WERI-Rb-1 (cell line): ENCODE data around the gene OSBPL8.

Experiments used
- DNase-seq: peaks from one replicate; pipeline ENCODE4 v3.0.0-alpha.2; 2020
- H3K27ac ChIP-seq: fragments of 250-450 bp; sonication (Bioruptor Pico); 2 replicates; pipeline ENCODE4 v1.5.1; 2020; ENCODE audit warnings: mild to moderate bottlenecking, moderate library complexity
- H3K27me3 ChIP-seq: fragments of 250-450 bp; sonication (Bioruptor Pico); 2 replicates; pipeline ENCODE4 v1.5.1; 2021; ENCODE audit warnings: mild to moderate bottlenecking, low read depth, moderate library complexity; ENCODE audit not compliant: insufficient read depth, severe bottlenecking
- H3K36me3 ChIP-seq: fragments of 250-450 bp; sonication (Bioruptor Pico); 2 replicates; pipeline ENCODE4 v1.5.1; 2020; ENCODE audit warnings: mild to moderate bottlenecking, moderate library complexity
- H3K4me3 ChIP-seq: 2 replicates; pipeline ENCODE4 v1.5.1; 2011; ENCODE audit warnings: low read depth, mild to moderate bottlenecking, control low read depth, low read length
- H3K9me3 ChIP-seq: fragments of 250-450 bp; sonication (Bioruptor Pico); 2 replicates; pipeline ENCODE4 v1.5.1; 2021; ENCODE audit warnings: mild to moderate bottlenecking, moderate library complexity; ENCODE audit not compliant: severe bottlenecking
- CTCF ChIP-seq: IDR thresholded peaks from 2 replicates; pipeline ENCODE4 v1.5.1; 2011; ENCODE audit warnings: low read depth, mild to moderate bottlenecking, control low read depth, inconsistent platforms, low read length

OSBPL8 gene

GRCh38 chr12:76554405-76555230 is 5.0 kb downstream of the OSBPL8 start:
- no peaks in the 10 kb centered on the region for H3K27me3 ChIP-seq
- no peak overlapping the region for H3K27ac ChIP-seq
- no peak for TF ChIP-seq CTCF
- H3K4me3 ChIP-seq = no peak overlapping the region
- H3K36me3 ChIP-seq = peaks cover 20% of the 10 kb centered on the region
- no peaks in the 10 kb centered on the region for H3K9me3 ChIP-seq
- no peak for DNase-seq

DNA sequence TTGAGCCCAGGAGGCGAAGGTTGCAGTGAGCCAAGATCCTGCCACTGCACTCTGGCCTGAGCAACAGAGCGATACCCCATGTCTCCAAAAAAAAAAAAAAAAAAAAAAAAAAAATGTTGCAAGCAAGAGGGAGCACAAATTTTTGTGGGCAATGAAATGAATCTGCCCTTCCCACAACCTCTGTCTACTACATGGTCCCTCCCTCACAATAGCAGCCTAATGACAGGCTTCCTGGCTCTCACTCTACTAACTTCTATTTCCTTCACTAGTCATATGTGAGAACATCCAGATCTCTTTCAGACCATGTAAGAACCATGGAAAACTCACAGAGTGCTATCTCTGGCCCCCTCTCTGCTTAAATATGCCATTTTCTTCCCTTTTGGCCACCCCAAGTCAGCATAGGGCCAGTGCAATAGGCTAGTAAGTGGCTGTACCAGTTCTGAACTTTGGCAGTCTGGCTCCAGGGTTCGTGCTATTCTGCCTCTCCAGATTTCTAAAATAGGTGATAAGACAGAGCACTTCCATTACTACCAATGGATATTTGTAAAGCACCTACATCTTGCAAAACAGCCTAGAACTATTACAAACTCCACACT is 7.1 kb downstream of the OSBPL8 start:
- no peak for DNase-seq
- no peaks in the 10 kb centered on the region for H3K27me3 ChIP-seq
- peaks cover 10% of the 10 kb centered on the region for H3K36me3 ChIP-seq
- H3K27ac ChIP-seq = no peak overlapping the region
- H3K9me3 ChIP-seq = no peaks in the 10 kb centered on the region
- no peak overlapping the region for H3K4me3 ChIP-seq
- no peak for TF ChIP-seq CTCF

GRCh38 chr12:76551482-76551888 is 8.1 kb downstream of the OSBPL8 start:
- H3K27me3 ChIP-seq = no peaks in the 10 kb centered on the region
- TF ChIP-seq CTCF = no peak
- H3K9me3 ChIP-seq = no peaks in the 10 kb centered on the region
- no peak overlapping the region for H3K27ac ChIP-seq
- H3K4me3 ChIP-seq = no peak overlapping the region
- H3K36me3 ChIP-seq = peaks cover 3% of the 10 kb centered on the region
- no peak for DNase-seq

DNA sequence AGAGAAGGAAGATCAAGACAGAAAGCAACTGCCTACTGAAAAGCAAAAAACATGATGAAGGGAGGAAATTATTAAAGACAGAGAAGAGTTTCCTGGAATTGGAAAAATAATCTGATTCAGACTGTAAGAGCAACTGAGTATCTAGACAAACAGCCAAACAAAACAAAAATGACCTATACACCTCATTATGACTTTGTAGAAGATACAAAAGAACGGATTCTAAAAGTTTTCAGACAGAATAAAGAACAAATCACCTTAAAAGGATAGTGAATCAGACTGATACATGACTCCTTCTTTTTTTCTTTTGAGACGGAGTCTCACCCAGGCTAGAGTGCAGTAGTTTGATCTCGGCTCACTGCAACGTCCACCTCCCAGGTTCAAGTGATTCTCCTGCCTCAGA is 10.4 kb downstream of the OSBPL8 start:
- TF ChIP-seq CTCF = no peak
- H3K9me3 ChIP-seq = no peaks in the 10 kb centered on the region
- no peaks in the 10 kb centered on the region for H3K27me3 ChIP-seq
- H3K36me3 ChIP-seq = peaks cover 3% of the 10 kb centered on the region; the same call in 1 of the 2 replicates
- no peak for DNase-seq
- H3K27ac ChIP-seq = no peak overlapping the region
- H3K4me3 ChIP-seq = no peak overlapping the region

DNA sequence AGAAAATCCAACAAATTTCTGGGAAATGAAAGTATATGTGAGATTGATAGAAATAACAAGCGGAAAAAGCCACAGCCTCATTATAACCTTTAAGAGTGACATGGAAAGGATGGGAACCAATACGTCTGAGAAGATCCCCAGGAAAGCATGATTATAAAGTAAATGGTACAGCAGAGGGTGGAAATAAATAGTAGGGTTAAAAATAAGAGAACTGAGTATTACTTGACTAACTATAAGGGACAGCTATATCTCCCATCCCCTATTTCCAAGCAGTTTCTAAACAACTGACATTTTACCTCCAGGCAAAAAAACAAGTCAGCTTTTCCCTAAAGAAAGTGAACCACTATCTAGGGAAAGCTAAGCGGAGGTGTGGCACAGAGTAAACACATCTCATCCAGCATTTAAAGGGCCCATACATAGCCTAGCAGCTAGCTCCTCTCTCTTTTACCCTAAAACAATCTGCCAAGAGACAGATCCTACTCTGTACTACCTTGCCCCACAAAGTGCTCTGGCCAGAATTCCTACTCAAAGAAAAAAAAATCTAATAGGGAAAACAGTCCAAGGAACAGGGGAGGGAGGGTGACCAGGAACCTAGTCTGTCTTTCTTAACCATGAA is 11.2 kb downstream of the OSBPL8 start:
- no peak overlapping the region for H3K4me3 ChIP-seq
- no peaks in the 10 kb centered on the region for H3K9me3 ChIP-seq
- no peaks in the 10 kb centered on the region for H3K27me3 ChIP-seq
- no peak for TF ChIP-seq CTCF
- H3K36me3 ChIP-seq = peaks cover 3% of the 10 kb centered on the region; the same call in 1 of the 2 replicates
- no peak overlapping the region for H3K27ac ChIP-seq
- DNase-seq = no peak
